ENCODE results near the gene TMEM72.

DNA sequence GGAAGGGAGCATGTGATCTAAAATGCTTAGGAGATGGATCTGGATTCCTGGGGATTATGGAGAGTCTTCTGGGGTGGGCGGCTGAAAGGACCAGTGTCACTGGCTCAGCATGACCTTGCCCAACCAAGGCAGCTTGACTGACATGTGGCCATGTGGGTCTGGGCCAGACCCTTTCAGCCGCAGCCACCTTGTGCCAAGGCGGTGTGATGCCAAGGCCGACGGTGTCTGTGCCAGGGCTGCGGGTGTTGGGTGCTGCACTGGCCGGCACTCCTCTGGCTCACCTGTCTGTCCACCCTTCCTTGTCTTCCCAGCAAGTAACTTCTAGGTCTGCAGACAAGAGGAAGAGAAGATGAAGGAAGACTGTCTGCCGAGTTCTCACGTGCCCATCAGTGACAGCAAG, 58.7 kb downstream of the TMEM72 start:
- TF ChIP-seq, protein P1, sequence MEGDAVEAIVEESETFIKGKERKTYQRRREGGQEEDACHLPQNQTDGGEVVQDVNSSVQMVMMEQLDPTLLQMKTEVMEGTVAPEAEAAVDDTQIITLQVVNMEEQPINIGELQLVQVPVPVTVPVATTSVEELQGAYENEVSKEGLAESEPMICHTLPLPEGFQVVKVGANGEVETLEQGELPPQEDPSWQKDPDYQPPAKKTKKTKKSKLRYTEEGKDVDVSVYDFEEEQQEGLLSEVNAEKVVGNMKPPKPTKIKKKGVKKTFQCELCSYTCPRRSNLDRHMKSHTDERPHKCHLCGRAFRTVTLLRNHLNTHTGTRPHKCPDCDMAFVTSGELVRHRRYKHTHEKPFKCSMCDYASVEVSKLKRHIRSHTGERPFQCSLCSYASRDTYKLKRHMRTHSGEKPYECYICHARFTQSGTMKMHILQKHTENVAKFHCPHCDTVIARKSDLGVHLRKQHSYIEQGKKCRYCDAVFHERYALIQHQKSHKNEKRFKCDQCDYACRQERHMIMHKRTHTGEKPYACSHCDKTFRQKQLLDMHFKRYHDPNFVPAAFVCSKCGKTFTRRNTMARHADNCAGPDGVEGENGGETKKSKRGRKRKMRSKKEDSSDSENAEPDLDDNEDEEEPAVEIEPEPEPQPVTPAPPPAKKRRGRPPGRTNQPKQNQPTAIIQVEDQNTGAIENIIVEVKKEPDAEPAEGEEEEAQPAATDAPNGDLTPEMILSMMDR (IDR thresholded peaks at IDR 0.05): no peak
- no peak for TF ChIP-seq POLR2A (IDR thresholded peaks at IDR 0.05)

Measured in thyroid gland (tissue), 4 donors.